Skin of body (tissue), 2 donors: Measurements from ENCODE around the gene ASIC5. TPM values are rescaled to one million over a fixed set of nuclear protein-coding genes. Genes with fewer than 3 reads are reported as not detected.

Experiments
- DNase-seq: peaks from one replicate; lab custom pipeline; 2025; lab: John Stamatoyannopoulos, UW
- total RNA-seq: library from RNA; depleted of rRNA; stranded (reverse); fragments of >200 nt; gene quantifications from one replicate; pipeline ENCODE4 v1.2.3, GENCODE V29; 2014

ASIC5 gene
- total RNA-seq, 1 donor from 2014 or later: not detected

GRCh38 chr4:155881555-155881954, 15.5 kb upstream of the ASIC5 start:
- DNase-seq: no peak

DNA sequence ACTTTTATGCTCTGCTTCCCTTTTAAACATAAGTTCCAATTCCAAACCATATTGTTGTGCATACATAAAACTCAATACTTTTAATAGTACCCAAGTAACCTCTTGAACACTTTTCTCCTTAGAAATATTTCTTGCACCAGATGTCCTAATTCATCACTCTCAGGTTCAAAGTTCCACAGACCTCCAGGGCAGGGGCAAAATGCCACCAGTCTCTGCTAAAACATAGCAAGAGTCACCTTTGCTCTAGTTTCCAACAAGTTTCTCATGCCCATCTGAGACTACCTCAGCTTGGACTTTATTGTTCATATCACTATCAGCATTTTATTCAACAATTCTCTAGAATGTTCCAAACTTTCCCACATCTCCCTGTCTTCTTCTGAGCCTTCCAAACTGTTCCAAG, 13.7 kb upstream of the ASIC5 start:
- DNase-seq: no peak

DNA sequence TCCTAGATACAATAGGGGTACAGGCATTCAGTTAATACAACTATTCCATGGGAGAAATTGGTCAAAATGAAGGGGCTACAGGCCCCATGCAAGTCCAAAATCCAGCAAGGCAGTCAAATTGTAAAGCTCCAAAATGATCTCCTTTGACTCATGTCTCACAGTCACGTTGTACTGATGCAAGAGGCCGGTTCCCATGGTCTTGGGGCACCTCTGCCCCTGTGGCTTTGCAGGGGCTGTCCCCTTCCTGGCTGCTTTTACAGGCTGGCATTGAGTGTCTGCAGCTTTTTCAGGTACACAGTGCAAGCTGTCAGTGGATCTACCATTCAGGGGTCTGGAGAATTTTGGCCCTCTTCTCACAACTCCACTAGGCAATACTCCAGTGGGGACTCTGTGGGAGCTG, 12.5 kb upstream of the ASIC5 start:
- no peak for DNase-seq

- DNase-seq: no peak
Measured at GRCh38 chr4:155877971-155878370, 11.9 kb upstream of the ASIC5 start.

- no peak for DNase-seq
Measured at GRCh38 chr4:155875878-155876277, 9.8 kb upstream of the ASIC5 start.

GRCh38 chr4:155855897-155856296, 10.2 kb downstream of the ASIC5 start:
- DNase-seq: no peak

DNA sequence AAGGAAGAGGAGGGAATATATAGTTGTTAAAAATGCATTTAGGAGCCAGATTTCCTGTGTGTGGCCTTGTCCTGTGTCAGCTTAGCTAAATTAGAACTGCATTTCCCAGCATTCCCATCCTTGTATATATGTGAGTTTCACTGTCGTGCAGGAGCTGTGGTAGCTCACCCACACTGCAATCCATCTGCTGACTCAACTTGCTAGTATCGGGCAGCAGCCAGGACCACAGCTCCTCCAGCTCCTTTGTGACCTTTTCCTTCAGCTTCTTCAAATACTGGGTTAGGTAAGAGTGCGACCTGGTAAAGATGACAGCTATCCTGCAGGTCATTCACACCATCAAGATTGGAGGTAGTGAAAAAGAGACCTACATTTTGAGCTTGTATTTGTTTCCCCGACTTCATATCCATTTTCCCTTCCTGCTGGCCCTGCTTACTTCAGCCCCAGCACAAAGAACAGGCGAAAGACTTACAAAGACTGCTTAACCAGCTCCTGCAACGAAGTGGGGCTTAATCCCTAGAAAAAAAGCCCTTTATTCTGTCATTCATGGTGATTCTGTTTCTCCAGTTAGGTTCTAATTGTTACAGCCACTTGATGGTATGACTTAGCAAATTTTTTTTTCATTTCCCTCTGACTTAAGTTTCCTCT, 11.4 kb downstream of the ASIC5 start:
- no peak for DNase-seq

- DNase-seq: no peak
Measured at GRCh38 chr4:155853189-155853588, 12.9 kb downstream of the ASIC5 start.

GRCh38 chr4:155849042-155849441, 17.0 kb downstream of the ASIC5 start:
- no peak for DNase-seq

- DNase-seq: no peak
Measured at GRCh38 chr4:155846929-155847328, 19.1 kb downstream of the ASIC5 start.

- DNase-seq: no peak
Measured at GRCh38 chr4:155842080-155842479, 24.0 kb downstream of the ASIC5 start.

DNA sequence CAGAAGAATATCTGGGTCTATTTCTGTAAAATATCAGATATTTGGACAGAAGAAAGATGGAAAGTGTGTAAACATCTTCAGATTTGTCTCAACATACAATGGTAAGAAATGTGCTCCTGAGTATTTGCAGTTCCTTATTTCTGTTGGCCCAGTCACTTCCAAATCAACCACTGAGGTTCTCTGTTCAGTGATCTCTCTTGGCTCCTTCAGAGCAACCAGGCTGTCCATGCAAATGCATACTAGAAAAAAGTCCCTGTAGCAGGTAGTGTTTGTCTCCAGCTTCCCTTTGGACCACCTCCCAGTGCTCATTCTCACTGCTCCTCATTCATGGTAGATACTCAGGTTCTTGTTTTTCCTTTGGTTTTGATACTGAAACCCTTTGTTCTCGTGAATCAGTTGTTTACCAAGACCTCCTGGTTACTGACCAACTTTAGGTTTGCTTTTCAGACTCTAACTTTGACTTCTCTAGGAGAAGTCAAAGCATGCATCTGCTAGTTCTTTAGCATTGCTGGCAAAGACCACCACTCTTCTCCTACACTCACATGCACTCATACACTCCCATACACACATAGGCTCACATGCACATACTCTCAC, 28.8 kb downstream of the ASIC5 start:
- DNase-seq: no peak

DNA sequence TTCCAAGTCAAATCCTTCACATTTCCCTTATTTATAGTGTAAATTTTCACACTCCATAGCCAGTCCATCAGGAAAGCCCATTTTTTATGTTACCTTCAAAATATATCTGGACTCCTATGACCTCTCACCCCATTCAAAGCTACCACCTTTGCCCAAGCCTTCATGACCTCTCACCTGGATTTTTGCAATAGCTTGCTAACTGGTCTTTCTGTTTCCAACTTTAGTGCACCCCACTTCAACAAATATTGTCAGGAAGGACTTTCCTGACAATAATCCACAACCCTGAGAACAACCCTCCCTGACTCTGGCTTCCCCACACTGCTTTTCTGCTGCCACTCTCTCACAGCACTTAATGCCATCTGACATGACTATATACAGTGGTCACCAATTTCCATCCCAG, 33.4 kb downstream of the ASIC5 start:
- no peak for DNase-seq

DNA sequence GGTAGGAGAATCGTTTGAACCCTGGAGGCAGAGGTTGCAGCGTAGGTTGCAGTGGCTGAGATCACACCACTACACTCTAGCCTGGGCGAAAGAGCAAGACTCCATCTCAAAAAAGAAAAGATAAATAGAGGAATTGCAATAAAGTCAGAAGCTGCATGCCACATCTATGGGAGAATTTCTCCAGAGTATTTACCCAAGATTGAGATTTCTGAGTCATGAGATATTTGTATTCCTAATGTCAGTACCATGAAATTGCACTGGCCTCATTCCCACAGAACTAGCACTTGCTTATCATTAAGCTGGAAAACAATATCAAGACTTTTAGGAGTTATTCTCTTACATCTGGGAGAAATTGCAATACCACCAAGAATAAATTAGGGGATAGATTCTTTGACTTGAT, 37.4 kb downstream of the ASIC5 start:
- DNase-seq: no peak

DNA sequence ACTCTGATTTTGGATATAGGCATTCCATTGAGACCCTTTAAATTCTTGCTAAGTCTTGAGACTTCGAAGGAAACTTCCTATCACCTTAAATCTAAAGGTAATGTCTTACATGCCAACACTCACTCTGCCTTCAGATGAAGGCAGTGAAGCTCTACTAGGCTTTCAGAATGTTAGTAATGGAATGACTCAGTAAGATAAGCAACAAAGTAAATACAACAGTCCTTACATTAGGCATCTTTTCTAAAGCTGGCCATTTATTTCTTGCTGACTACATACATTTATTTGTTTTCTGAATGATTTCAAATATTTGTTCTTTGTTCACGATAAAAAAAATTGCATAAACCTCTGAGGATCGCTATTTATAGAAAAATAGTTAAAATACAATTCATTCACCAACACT, 43.5 kb downstream of the ASIC5 start:
- DNase-seq: no peak

DNA sequence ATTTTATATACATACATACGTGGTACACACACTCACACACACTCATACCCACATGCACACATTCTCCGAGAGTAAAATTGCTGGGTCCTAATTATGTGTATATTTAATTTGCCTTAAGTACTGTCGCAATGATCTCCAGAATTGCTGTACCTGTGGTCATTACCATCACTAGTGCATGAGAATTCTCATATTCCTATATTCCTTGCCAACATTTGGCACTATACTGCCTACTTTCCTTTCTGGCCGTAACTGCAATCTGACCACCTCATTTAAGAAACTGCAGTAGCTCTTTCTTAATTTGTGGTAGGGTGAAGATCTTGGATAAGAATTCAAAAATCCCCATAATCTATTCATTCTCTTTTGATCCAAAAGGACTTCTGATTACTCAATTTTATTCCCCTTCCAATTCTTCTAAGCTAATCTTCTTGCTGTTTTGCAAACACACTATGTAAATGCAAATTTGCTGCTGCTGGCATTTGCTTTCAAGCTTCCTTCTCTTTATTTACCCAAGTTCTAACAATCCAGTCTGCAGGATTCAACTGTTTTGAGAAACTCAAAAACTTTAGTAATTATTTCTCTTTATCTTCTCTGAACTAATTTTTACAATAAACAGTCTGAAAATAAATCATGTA, 45.1 kb downstream of the ASIC5 start:
- no peak for DNase-seq

GRCh38 chr4:155819066-155819465, 47.0 kb downstream of the ASIC5 start:
- no peak for DNase-seq

- no peak for DNase-seq
Measured at GRCh38 chr4:155818639-155819038, 47.4 kb downstream of the ASIC5 start.

DNA sequence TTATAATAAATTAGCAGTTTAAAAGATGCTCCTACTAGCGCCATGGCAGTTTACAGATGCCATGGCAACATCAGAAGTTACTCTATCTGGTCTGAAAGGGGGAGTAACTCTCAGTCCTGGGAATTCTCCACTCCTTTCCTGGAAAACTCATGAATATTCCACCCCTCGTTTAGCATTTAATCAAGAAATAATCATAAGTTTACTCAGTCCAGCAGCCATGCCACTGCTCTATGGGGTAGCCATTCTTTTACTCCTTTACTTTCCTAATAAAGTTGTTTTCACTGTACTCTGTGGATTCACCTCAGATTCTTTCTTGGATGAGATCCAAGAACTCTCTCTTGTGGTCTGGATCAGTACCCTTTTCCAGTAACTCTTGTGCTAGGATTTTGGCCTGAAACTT, 55.0 kb downstream of the ASIC5 start:
- no peak for DNase-seq

DNA sequence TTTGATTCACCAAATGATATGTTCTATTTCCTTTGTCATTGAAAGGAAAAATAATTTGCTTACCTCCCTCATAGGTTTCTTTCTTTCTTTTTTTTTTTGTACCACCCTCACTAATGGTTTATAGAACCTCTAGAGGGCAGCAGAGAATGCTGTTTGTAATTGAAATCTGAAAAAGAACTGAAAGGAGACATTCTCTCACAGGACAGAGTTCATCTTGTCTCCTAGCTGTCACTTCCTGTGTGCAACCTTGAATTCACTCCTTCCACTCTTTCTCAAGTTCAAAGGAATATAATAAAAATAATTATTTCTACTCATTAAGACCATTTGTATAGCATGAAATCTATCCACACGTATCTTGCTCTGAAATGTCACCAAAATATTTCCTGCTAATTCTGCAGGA, 56.2 kb downstream of the ASIC5 start:
- peak; percentile 48 for DNase-seq

DNA sequence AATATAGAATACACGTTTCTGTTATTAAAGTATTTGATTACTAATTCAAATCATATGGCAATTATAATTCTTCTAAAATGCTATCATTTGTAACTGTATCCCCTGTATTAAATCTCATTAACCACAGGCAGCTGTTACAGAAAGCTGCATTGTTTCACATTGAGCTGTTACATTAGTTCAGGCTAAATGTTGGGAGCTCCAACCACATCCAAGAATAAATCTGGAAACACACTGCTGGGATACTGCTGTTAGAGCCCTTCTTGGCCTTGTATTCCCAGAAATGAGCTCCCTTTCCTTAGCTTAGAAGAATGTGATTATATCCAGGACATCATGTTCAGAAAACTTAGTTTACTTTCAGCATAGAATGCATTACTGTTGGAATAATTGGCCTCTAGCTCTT, 59.1 kb downstream of the ASIC5 start:
- peak; percentile 55 for DNase-seq

GRCh38 chr4:155805016-155805415, 61.1 kb downstream of the ASIC5 start:
- no peak for DNase-seq
